ENCODE results near the gene KLHL10. TPM values are rescaled to one million over a fixed set of nuclear protein-coding genes. Genes with fewer than 3 reads are reported as not detected.
A peak's percentile ranks its signal among the peaks of the same experiment; 100 is the strongest.

KLHL10 gene
- total and polyA plus RNA-seq, 2 of the 13 experiments (the other 11 are each of a cell fraction or from before 2014, with no cell fraction given), result 0.04 to 0.08 TPM

GRCh38 chr17:41836550-41837196 is 952 bp upstream of the KLHL10 start (continued):
- no peak for TF ChIP-seq ETS1 (CRISPR knock-in tag; IDR thresholded peaks at IDR 0.05)
- TF ChIP-seq ZNF639 (CRISPR knock-in tag; conservative IDR thresholded peaks at IDR 0.05), result no peak
- TF ChIP-seq KDM5B (CRISPR knock-in tag; IDR thresholded peaks at IDR 0.05; ENCODE audit: borderline replicate concordance), result peak; percentile 41; the same call in 1 of the 2 replicates
- 0 out of 2 replicates have a peak, but pooled peaks have one; percentile 21 for TF ChIP-seq ZSCAN12 (CRISPR knock-in tag; IDR thresholded peaks at IDR 0.05)
- 0 out of 2 replicates have a peak, but pooled peaks have one; percentile 23 for TF ChIP-seq ZNF263 (CRISPR knock-in tag; IDR thresholded peaks at IDR 0.05)
- 0 out of 2 replicates have a peak, but pooled peaks have one; percentile 22 for TF ChIP-seq HIVEP1 (CRISPR knock-in tag; IDR thresholded peaks at IDR 0.05)
- no peak for TF ChIP-seq MBNL3 (CRISPR knock-in tag; conservative IDR thresholded peaks at IDR 0.05)
- no peak for TF ChIP-seq ARNT2 (CRISPR knock-in tag; IDR thresholded peaks at IDR 0.05; ENCODE audit: low read depth)
- 0 out of 2 replicates have a peak, but pooled peaks have one; percentile 7 for TF ChIP-seq BCL3 (CRISPR knock-in tag; IDR thresholded peaks at IDR 0.05)
- TF ChIP-seq GABPB1 (CRISPR knock-in tag; IDR thresholded peaks at IDR 0.05), result 0 out of 2 replicates have a peak, but pooled peaks have one; percentile 16
- TF ChIP-seq ZNF781 (CRISPR knock-in tag; IDR thresholded peaks at IDR 0.05; ENCODE audit: borderline replicate concordance, not compliant biosample characterization), result no peak
- no peak for TF ChIP-seq NCOR1 (IDR thresholded peaks at IDR 0.05; ENCODE audit: borderline replicate concordance, low read length)
- TF ChIP-seq THRA (CRISPR knock-in tag; IDR thresholded peaks at IDR 0.05; ENCODE audit: borderline replicate concordance), result peak; percentile 1; the same call in 1 of the 2 replicates
- TF ChIP-seq ZNF180 (CRISPR knock-in tag; IDR thresholded peaks at IDR 0.05; ENCODE audit: borderline replicate concordance, low read depth), result no peak
- 0 out of 2 replicates have a peak, but pooled peaks have one; percentile 18 for TF ChIP-seq ZNF430 (CRISPR knock-in tag; IDR thresholded peaks at IDR 0.05)
- TF ChIP-seq ZSCAN20 (CRISPR knock-in tag; IDR thresholded peaks at IDR 0.05; ENCODE audit: borderline replicate concordance), result 0 out of 2 replicates have a peak, but pooled peaks have one; percentile 50
- TF ChIP-seq ZGPAT (CRISPR knock-in tag; IDR thresholded peaks at IDR 0.05), result 0 out of 2 replicates have a peak, but pooled peaks have one; percentile 9
- TF ChIP-seq LRRFIP1 (CRISPR knock-in tag; conservative IDR thresholded peaks at IDR 0.05), result no peak
- 0 out of 2 replicates have a peak, but pooled peaks have one; percentile 10 for TF ChIP-seq MXD4 (CRISPR knock-in tag; IDR thresholded peaks at IDR 0.05)
